K562 (cell line): ENCODE measurements around the gene SHISA9. TPM values are rescaled to one million over a fixed set of nuclear protein-coding genes. Genes with fewer than 3 reads are reported as not detected.

Source experiments
- ATAC-seq: fragments of 200-7000 bp; cut with Tn5 transposase; 3 replicates; pipeline ENCODE4 v1.9.1; 2020; ENCODE audit warnings: moderate library complexity
- BruUV-seq: library from RNA; stranded (reverse); fragments of 400-500 nt; replicated peaks from 2 replicates; lab custom pipeline; 2021; lab: Mats Ljungman, UMichigan
- CTCF ChIA-PET: fragments of 300-600 bp; formaldehyde crosslinking; extraction: SDS; loops from one replicate; lab custom pipeline; 2021; ENCODE audit warnings: low intra/inter-chr PET ratio; lab: Yijun Ruan, JAX
- POLR2A ChIA-PET: fragments of 300-600, 350-650 bp; sonication (Branson Sonifier 250); formaldehyde crosslinking; extraction: SDS; loops from one replicate; lab custom pipeline; 2021; ENCODE audit warnings: antibody characterized with exemption, inconsistent platforms; lab: Yijun Ruan, JAX
- DNase-seq, 4 experiments: peaks; one replicate each; pipeline versions ENCODE4 v3.0.0 to v3.0.0-alpha.2; 2011 to 2018; ENCODE audit warnings: low spot score in 3 of 4, mixed read lengths in 3 of 4; ENCODE audit errors: extremely low read depth in 1 of 4
- FAIRE-seq: peaks from 2 replicates; lab custom pipeline; 2011; peaks lifted over from hg19 to GRCh38; lab: Jason Lieb, UNC
- H2AFZ ChIP-seq: 2 replicates; pipeline ENCODE4 v1.6.0; 2011; ENCODE audit warnings: low read depth, low read length, control low read depth, inconsistent platforms
- H3K27ac ChIP-seq: fragments of 200-600 bp; 3 replicates; pipeline ENCODE4 v1.8.0; 2011; ENCODE audit warnings: low read depth, mild to moderate bottlenecking, control low read depth, inconsistent platforms, low read length, moderate library complexity, mixed read lengths; ENCODE audit errors: extremely low read depth
- H3K27me3 ChIP-seq, 2 experiments: fragments of 300-600 bp in 1 of 2; 2 replicates in 1 of 2; 3 replicates in 1 of 2; pipeline versions ENCODE4 v1.6.0 to v1.8.0; 2011; ENCODE audit warnings: inconsistent platforms in 2 of 2, low read length in 2 of 2, mild to moderate bottlenecking in 1 of 2, mixed read lengths in 1 of 2, moderate library complexity in 1 of 2; ENCODE audit not compliant: control insufficient read depth in 2 of 2, insufficient read depth in 2 of 2
- H3K36me3 ChIP-seq: fragments of 300-600 bp; 3 replicates; pipeline ENCODE4 v1.8.0; 2011; ENCODE audit warnings: mild to moderate bottlenecking, low read length, inconsistent platforms; ENCODE audit not compliant: control insufficient read depth, insufficient read depth
- H3K4me1 ChIP-seq, 2 experiments: fragments of 200-600 bp in 1 of 2; replicated peaks in 1 of 2; 2 replicates in 1 of 2; 3 replicates in 1 of 2; pipeline versions ENCODE4 v1.5.1 to v1.8.0; 2011; ENCODE audit warnings: inconsistent platforms in 2 of 2, low read length in 2 of 2, mild to moderate bottlenecking in 1 of 2, mixed read lengths in 1 of 2, moderate library complexity in 1 of 2; ENCODE audit not compliant: control insufficient read depth in 2 of 2, insufficient read depth in 2 of 2
- H3K4me2 ChIP-seq: 2 replicates; pipeline ENCODE4 v1.6.1; 2011; ENCODE audit warnings: low read length, control low read depth, inconsistent platforms, mixed read lengths; ENCODE audit not compliant: insufficient read depth
- H3K4me3 ChIP-seq: fragments of 200-600 bp; sonication (generic), shearing (Covaris generic); 2 replicates; pipeline ENCODE4 v1.5.1; 2016; ENCODE audit warnings: control low read depth, inconsistent platforms
- H3K79me2 ChIP-seq: fragments of 200-600 bp; 3 replicates; pipeline ENCODE4 v1.8.0; 2011; ENCODE audit warnings: low read length, inconsistent platforms; ENCODE audit not compliant: control insufficient read depth, insufficient read depth
- H3K9ac ChIP-seq, 2 experiments: 2 replicates each; pipeline versions ENCODE4 v1.6.0 to v1.6.1; 2011; ENCODE audit warnings: low read depth in 2 of 2, low read length in 2 of 2, control low read depth in 1 of 2, inconsistent platforms in 1 of 2, mild to moderate bottlenecking in 1 of 2, mixed read lengths in 1 of 2; ENCODE audit not compliant: insufficient read depth in 1 of 2
- H3K9me1 ChIP-seq: one replicate; pipeline ENCODE4 v1.6.0; 2011; ENCODE audit warnings: inconsistent platforms, mild to moderate bottlenecking, low read length, moderate library complexity; ENCODE audit not compliant: control insufficient read depth, insufficient read depth
- H3K9me3 ChIP-seq: replicated peaks from 2 replicates; pipeline ENCODE4 v1.5.1; 2011; ENCODE audit warnings: low read depth, low read length, inconsistent platforms; ENCODE audit not compliant: control insufficient read depth, insufficient read depth
- H4K20me1 ChIP-seq: replicated peaks from 2 replicates; pipeline ENCODE4 v1.6.1; 2011; ENCODE audit warnings: low read length, inconsistent platforms, mixed read lengths; ENCODE audit not compliant: control insufficient read depth, insufficient read depth
- CBFA2T2 ChIP-seq: fragments of 450-650 bp; conservative IDR thresholded peaks from 2 replicates; pipeline ENCODE4 v1.6.1; 2017; ENCODE audit warnings: mild to moderate bottlenecking
- CEBPG ChIP-seq, 3 experiments: fragments of 200-800 bp in 1 of 3; sonication (Bioruptor generic) in 1 of 3; sonication (generic) in 1 of 3; formaldehyde crosslinking in 1 of 3; IDR thresholded peaks in 2 of 3; conservative IDR thresholded peaks in 1 of 3; 2 replicates each; pipeline versions ENCODE4 v1.6.1 to v1.8.0; 2016 to 2022; ENCODE audit warnings: missing compliant biosample characterization in 2 of 3, missing genetic modification characterization in 2 of 3, mild to moderate bottlenecking in 1 of 3, missing genetic modification reagents in 1 of 3
- GTF3C2 ChIP-seq: IDR thresholded peaks from 3 replicates; pipeline ENCODE4 v1.6.1; 2011; ENCODE audit warnings: borderline replicate concordance, mild to moderate bottlenecking, moderate library complexity; ENCODE audit not compliant: insufficient read length; ENCODE audit errors: extremely low read depth
- USF1 ChIP-seq: sonication (generic); formaldehyde crosslinking; IDR thresholded peaks from 2 replicates; pipeline ENCODE4 v1.9.0; 2022; ENCODE audit warnings: mild to moderate bottlenecking, missing genetic modification reagents
- ZZZ3 ChIP-seq: fragments of 450-650 bp; IDR thresholded peaks from 2 replicates; pipeline ENCODE4 v1.6.1; 2016; ENCODE audit warnings: antibody characterized with exemption, mild to moderate bottlenecking, moderate library complexity
- WGBS: fragments of 100-300 bp; shearing (Covaris generic); methylation state at CpG from one replicate; pipeline ENCODE4 v1.1.6; 2016; ENCODE audit warnings: low coverage, mixed read lengths; ENCODE audit not compliant: insufficient coverage; ENCODE audit errors: missing lambda C conversion rate; 5-methylcytosine and 5-hydroxymethylcytosine counted together
- in situ Hi-C: fragments of 300-500 bp; cut with MboI; formaldehyde crosslinking; loops from 4 replicates; pipeline ENCODE4 v1.15.0; 2018; ENCODE audit warnings: inconsistent platforms, mixed read lengths
- intact Hi-C: fragments of 100-400 bp; cut with micrococcal nuclease; formaldehyde crosslinking; loops from 2 replicates; pipeline ENCODE4 v1.14.2; 2022
- polyA plus RNA-seq, 8 experiments: library from polyadenylated mRNA; depleted of rRNA in 4 of 8; stranded (reverse) in 5 of 8; unstranded in 3 of 8; fragments of >200 nt; fragmentation: Nextera tagmentation in 2 of 8; fragmentation: Illumina TruSeq in 1 of 8; extraction: Ambion mirVana in 2 of 8; extraction: Trizol in 1 of 8; gene quantifications; 2 replicates each; pipeline versions ENCODE4 v1.2.1 to v1.2.3, GENCODE V29; 2011 to 2014; ENCODE audit warnings: inconsistent platforms in 1 of 8, missing spikeins in 1 of 8
- total RNA-seq, 7 experiments: library from RNA; depleted of rRNA in 6 of 7; stranded (reverse); fragments of >200 nt in 6 of 7; fragmentation: Illumina TruSeq in 2 of 7; extraction: Trizol in 2 of 7; gene quantifications; 2 replicates each; pipeline versions ENCODE4 v1.2.1 to v1.2.3, GENCODE V29; 2011 to 2021; ENCODE audit warnings: low replicate concordance in 1 of 7

Gene SHISA9
- total and polyA plus RNA-seq, 9 of the 15 experiments (the other 6 are each of a cell fraction or from before 2014, with no cell fraction given) = under 0.01 to 0.16 (median 0.01) TPM; not detected in 6

GRCh38 chr16:12879812-12880211 is 21.6 kb upstream of the SHISA9 start (continued):
- peak; percentile 75 for TF ChIP-seq USF1
- TF ChIP-seq GTF3C2 = no peak
- TF ChIP-seq CBFA2T2 = 0 out of 2 replicates have a peak, but pooled peaks have one; percentile 6
- TF ChIP-seq, all 486 proteins: peak for 5

DNA sequence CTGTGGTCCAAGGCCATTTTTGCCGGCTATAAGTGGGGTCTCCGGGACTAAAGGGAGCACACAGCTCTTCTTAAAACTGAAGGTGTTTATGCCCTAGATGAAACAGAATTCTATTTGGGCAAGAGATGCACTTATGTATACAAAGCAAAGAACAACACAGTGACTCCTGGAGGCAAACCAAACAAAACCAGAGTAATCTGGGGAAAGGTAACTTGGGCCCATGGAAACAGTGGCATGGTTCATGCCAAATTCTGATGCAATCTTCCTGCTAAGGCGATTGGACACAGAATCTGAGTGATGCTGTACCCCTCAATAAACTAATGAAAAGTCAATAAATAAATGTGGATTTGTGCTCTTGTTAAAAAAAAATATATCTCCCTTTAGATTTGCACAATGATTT is 20.2 kb upstream of the SHISA9 start:
- no peak overlapping the region for H3K4me3 ChIP-seq
- ChIA-PET CTCF (interaction anchor here (0.7 kb wide), 1 partner anchor 16 kb away, joined by 4 read pairs; no protein-coding TSS in a partner anchor), POLR2A (no interaction called here)
- H3K4me1 ChIP-seq = no peaks in the 10 kb centered on the region
- H3K4me2 ChIP-seq = no peak overlapping the region
- DNase-seq (no peak), FAIRE-seq (no peak), ATAC-seq (no peak)
- H2AFZ ChIP-seq = no peak overlapping the region
- BruUV-seq = no TSS peak
- in situ Hi-C loops (no loop called here), intact Hi-C loops (no loop called here)
- H3K79me2 ChIP-seq = no peaks in the 10 kb centered on the region
- no peak overlapping the region for H3K27ac ChIP-seq
- H3K9me3 ChIP-seq = no peaks in the 10 kb centered on the region
- no peaks in the 10 kb centered on the region for H4K20me1 ChIP-seq
- H3K9ac ChIP-seq = no peak overlapping the region
- H3K27me3 ChIP-seq = peaks cover 3 to 11% of the 10 kb centered on the region in 2 experiments; a peak in 3 of 5 replicates
- H3K9me1 ChIP-seq = no peaks in the 10 kb centered on the region
- no peaks in the 10 kb centered on the region for H3K36me3 ChIP-seq
- no peak for TF ChIP-seq CEBPG (CRISPR knock-in tag; IDR thresholded peaks at IDR 0.05)
- TF ChIP-seq CEBPG (tag; conservative IDR thresholded peaks at IDR 0.05 in 1 of 2, IDR thresholded peaks at IDR 0.05 in 1 of 2) = 0 out of 4 replicates have a peak, but pooled peaks of 1 of the 2 experiments have one; percentile 9
- no peak for TF ChIP-seq ZZZ3
- 2% methylated on average over 3 of the region's 3 CpGs for WGBS
